Superior temporal gyrus (tissue), 1 donor: ENCODE results near the gene ZIC2.
"Not testable (repeated sequence)": the region's sequence is repeated elsewhere in the genome, so short reads cannot be mapped to it uniquely, and the experiment has no call there.

Experiments
- DNase-seq: peaks from one replicate; pipeline ENCODE4 v3.0.0-alpha.2; 2016; ENCODE audit errors: extremely low spot score

The ZIC2 gene

DNA sequence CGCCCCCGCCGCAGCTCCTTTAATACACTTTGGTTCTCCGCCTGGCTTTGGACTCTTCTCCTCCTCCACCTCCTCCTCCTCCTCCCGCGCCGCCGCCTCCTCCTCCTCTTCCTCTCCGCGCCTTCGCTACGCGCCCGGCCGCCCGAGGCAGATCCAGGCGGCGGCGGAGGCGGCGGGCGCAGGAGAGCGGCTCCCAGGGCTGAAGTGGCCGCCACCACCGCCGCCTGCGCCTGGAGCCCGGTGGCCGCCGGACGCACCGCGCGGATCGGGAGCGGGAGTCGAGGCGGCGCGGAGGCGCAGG lies at the start of gene ZIC2:
TSS of gene ZIC2 (plus strand) at position 50 of the 301 bp plus-strand sequence. CDS start 281 bp downstream, outside the sequence.
- no peak for DNase-seq

DNA sequence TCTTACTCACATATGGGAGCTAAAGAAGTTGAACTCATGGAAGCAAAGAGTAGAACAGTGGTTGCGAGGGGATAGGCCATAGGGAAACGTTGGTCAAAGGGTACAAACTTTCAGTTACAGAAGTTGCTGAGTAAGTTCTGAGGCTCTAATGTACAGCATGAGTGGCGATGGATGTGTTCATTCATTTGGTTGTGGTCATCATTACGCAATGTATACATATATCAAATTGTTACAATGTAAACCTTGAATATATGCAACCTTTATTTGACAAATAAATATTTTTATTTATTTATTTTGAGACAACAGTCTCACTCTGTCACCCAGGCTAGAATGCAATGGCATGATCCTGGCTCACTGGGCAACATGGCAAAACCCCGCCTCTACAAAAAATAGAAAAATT lies 48.7 kb upstream of the ZIC2 start:
- DNase-seq: no peak

DNA sequence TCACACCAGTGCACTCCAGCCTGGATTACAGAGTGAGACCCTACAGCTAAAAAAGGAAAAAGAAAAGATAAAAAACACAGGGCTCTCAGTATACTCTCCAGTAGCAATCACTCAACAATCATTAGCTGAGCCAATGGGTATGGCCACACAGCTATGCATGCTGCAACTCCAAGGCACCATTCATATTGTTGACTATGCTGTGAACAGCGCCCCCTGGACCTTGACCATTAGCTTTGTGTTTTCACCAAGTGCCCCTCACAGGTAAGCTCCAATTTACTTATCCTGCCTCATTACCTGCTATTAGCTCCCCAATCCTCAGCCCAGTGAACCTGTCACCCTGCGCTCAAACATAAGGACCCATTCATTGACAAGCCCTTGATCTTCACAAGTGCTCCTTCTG lies 45.8 kb upstream of the ZIC2 start:
- no peak for DNase-seq

DNA sequence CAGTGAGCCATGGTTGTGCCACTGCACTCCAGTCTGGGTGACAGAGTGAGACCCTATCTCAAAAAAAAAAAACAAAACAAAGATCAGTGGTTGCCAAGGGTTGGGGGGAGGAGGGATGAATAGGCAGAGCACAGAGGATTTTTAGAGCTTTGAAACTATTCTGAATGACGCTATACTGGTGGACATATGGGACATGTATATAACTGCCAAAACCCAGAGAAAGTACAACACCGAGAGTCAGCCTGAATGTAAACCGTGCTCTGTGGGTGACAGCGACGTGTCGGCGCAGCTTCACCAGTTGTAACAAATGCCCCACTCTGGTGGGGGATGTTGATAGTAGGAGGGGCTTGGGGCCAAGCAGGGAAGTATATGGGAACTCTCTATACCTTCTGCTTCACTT lies 42.9 kb upstream of the ZIC2 start:
- DNase-seq: no peak

DNA sequence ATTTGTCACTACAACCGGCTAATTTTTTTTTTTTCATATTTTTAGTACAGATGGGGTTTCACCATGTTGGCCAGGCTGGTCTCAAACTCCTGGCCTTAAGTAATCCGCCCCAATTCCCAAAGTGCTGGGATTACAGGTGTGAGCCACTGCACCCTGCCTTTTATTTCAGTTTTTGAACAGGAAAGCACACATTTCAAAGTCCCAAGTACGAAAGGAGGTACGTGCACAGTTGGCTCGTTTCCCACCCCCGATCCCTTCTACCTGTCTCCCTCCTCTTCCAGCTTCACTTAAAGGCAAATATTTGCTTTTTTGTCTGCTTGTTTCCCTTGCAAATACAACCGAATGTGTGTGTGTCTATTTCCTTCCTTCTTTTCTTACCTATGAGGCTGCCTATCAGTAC lies 40.5 kb upstream of the ZIC2 start:
- no peak for DNase-seq

DNA sequence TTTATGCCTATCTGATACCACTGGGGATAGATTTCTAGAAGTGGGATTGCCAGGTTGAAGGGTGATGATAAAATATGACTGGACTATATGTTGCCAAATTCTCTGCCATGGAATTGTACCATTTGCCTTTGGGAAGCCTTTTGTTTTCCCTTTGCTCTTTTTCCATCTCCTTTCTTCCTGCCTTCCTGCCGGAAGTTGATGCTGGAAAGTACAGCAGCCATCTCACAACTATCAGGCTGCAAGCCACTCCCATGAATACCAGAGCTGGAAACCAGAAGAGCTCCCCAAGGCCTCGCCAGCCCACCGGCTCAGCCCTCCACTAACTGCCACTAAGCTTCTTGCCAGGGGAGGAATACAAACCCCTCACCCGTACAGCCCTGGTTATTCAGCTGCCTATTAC lies 39.7 kb upstream of the ZIC2 start:
- DNase-seq: no peak

DNA sequence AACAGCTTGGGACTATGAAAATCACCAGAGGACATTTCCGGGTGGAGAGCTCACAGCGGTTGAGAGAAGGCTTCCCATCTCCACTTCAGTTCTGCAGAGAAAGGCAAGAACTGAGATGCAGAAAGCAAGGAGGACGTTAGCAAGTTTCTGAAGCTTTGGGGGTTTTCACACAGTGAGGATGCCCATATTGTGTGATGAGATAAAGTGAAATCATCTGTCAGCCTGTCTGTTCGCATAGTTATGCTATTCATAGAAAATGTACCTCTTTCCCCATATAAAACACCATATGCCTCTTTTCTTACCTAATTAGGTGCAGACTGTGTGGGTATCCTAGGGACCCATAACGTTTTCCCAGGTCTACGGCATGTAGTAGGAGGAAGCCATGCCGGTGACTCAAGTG lies 37.5 kb upstream of the ZIC2 start:
- DNase-seq: no peak

DNA sequence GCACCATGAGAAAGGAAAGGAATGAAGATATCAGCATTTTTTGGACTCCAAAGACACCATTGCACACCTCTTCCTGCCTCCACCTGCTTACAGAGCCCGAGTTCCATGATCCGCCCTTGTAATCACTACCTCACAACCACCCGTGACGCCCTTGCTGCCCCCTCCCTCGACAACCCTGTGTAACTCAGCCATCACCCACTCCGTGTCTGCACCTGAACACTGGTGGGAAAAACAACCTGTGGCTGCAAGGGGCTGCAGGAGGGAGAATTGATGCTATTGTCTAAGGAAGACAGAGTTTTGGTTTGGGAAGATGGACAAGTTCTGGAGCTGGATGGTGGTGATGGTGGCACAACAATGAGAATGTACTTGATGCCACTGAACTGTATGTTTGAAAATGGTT lies 37.0 kb upstream of the ZIC2 start:
- no peak for DNase-seq

DNA sequence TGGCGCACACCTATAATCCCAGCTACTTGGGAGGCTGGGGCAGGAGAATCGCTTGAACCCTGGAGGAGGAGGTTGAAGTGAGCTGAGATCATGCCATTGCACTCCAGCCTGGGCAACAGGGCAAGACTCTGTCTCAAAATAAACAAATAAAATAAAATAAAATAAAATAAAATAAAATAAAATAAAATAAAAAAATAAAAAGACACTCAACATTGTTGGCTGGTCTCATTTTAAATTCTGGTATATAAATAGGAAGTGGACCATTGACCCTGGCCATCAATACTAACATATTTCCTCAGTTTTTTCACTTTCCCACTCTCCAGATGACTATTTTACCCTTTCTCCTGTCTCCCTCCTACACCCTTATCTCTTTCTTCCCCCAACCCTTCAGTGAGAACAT lies 36.1 kb upstream of the ZIC2 start:
- DNase-seq: not testable (repeated sequence)

DNA sequence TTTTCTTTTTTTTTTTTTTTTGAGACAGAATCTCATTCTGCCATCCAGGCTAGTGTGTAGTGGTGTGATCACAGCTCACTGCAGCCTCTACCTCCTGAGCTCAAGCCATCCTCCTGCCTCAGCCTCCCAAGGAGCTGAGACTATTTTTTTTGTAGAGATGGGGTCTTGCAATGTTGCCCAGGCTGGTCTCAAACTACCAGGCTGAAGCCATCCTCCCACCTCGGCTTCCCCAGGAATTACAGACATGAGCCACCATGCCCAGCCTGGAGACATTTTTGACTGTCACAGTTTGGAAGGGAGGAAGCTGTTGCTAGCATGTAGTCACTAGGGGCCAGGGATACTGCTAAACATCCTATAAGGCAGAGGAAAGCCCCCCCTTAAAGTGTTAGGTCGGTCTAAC lies 33.9 kb upstream of the ZIC2 start:
- no peak for DNase-seq

DNA sequence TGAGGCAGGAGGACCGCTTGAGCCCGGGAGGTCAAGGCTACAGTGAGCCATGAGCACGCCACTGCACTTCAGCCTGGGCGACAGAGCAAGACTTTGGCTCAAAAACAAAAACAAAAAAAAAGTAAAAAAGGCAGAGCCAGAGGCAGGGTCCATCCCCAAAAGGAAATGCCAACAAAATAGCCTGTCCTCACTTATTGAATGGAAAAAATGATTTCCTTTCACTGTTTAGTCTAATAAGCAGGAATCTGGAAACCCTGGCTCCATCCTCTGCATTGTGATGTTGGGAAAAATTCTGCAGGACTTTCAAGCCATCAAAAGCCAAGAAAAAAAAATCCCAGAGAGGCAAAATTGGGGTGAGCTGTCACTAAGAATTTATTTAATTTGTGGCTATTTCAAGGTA lies 33.2 kb upstream of the ZIC2 start:
- DNase-seq: no peak

DNA sequence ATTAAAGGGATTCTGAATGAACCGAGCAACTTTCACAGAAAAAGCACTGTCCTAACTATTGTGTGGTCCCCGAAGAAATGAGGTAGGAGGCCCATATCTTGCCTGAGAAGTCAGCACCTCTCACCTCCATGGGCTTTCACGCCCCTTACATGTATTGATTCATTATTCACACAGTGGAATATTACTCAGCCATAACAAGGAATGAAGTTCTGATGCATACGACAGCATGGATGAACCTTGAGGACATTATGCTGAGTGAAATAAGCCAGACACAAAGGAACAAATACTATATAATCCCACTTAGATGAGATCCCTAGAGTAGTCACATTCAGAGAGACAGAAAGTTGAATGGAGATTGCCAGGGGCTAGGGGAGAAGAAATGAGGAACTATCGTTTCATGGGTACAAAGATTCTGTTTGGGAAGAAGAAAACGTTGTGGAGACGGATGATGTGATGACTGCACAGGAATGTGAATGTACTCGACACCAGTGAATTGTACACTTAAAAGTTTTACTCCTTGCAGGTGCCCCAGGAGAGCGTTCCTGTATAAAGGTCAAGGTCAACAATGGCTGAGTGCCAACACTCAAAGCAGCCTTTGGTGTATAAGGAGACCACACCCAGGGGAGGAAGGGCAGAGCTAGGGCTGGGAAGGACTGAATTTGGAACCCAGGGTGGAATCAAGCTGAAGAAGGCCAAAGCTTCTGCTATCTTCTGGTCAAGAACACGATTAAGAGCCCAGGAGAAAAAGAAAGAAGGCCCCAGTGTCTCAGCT lies 32.5 kb upstream of the ZIC2 start:
- DNase-seq: no peak

DNA sequence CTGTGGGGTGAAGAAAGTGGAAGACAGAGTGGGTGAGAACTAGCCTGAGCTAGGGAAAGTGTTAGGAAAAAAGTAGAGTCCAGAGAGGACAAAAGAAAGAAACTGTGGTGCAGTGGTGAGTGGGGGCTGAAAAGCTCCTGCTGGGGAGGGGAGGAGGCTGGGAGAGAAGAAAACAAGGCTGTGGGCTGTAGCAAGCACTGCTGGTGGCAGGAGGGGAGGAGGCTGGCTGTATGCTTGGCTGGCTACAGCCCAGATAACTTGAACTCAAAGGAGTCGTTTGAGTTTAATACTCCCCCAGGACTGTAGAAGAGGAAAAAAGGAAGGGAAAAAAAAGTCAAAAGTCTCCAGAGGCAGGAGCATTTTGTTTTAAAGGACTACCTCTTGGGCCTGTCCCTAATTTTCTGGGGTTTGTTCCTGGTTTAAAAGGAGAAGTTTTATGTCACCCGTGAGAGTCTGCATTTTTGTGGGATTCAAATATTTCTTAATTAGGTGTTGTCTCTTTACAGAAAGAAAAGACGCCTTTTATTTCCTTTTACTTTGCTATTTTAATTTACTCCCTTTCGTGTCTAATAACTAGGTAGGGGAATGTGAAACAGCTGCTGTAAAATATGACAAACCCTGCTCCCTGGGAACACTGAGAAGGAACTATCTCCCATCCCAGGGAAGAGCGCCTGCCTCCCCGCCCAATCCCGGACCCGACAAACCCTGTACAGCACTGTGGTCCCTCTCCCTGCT lies 31.7 kb upstream of the ZIC2 start:
- DNase-seq: no peak

DNA sequence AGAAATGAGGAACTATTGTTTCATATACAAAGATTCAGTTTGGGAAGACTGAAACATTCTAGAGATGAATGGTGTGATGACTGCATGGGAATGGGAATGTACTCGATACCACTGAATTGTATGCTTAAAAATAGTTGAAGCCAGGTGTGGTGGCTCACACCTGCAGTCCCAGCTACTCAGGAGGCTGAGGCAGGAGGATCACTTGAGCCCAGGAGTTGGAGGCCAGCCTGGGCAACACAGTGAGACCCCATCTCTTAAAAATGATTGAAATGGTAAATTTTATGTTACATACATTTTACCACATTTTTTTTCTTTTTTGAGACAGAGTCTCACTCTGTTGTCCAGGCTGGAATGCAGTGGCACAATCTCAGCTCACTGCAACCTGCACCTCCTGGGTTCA lies 29.9 kb upstream of the ZIC2 start:
- DNase-seq: not testable (repeated sequence)

DNA sequence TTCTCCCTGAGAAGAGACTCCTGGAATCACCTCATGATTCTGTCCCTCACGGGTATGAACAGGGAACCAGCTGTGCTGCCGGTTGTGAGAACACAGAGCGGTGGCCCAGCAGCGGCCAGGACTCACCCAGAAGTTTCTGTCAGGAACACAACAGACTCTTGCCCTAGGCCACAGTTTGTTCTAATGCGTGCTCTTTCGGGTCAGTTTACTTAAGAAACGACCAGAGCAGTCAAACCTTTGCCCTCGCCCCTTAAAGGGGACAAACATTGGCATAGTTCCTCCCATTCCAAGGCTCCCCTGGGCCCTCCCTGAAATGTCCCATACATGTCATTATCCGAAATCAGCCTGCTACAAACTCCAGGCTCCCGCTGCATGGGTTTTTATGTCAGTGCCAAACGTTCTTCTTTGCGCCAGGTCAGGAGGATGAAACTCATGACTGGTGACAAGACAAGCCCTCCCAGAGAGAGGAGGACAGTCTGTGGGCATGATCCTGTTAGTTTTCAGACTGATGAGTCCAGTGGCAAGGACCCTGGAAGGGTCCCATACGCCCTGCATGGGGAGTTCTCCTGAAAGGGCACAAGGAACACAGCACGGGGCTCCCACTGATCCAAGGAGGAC lies 28.3 kb upstream of the ZIC2 start:
- DNase-seq: no peak

DNA sequence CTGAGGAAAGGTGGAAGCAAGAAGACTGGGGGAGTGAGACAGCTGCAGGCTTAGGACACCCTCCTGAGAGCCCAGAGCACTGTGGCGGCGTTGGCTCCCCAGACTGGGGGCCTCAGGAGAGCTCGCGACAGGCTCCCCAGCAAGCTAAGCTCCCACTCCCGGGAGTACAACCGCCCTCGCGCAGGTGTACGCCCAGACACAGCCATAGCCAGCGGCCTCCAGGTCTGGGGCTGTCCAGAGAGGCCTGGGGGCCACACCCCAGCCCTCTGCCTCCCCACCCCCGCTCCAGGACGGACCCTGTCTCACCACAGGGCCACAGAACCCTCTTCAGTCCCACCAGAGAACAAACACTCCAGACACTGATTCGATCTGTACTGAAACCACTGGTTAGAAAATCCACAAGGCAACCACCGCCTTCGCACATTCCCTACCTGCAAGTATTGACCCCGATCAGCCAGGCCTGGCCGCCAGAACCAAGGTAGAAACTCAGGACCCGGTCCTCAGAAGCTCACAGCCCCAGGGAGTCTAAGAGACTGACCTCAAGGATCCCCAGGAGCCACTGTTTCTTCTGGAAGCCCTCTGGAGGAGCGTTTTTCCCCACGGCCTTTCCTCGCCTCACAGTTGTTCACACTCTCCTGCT lies 26.4 kb upstream of the ZIC2 start:
- DNase-seq: no peak

DNA sequence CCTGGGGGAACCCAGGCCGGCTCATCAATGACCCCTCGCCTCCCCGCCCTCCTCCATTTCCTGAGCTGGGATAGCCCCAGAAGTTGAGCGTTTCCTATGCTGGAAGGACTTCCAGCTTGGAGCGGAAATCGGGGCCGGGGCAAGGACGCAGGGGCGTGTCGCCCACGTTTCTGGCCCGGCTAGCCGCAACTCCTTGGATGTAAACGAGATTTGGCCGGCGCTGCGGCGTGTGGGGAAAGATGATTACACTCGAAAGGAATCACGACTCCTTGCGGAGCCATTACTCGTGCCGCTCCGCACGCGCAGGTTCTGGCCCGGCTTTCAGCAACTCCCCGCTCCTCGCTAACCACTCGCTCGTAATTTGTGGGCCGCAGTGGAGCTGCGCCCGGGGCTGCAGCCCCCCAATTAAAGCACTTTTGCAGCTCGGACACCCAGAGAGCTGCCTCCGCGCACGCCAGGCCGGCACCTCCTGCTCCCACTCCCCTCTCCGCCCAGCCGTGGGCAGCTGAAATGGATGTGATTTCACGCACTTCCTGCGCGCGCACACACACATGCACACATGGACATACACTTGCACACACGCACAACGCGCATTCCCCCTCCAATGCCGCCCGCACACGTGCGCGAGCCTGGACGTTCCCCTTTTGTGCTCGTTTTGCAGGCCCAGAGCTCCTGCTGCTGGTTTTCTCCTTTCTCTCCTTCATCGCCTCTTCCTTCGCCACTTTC lies 25.7 kb upstream of the ZIC2 start:
- DNase-seq: no peak

DNA sequence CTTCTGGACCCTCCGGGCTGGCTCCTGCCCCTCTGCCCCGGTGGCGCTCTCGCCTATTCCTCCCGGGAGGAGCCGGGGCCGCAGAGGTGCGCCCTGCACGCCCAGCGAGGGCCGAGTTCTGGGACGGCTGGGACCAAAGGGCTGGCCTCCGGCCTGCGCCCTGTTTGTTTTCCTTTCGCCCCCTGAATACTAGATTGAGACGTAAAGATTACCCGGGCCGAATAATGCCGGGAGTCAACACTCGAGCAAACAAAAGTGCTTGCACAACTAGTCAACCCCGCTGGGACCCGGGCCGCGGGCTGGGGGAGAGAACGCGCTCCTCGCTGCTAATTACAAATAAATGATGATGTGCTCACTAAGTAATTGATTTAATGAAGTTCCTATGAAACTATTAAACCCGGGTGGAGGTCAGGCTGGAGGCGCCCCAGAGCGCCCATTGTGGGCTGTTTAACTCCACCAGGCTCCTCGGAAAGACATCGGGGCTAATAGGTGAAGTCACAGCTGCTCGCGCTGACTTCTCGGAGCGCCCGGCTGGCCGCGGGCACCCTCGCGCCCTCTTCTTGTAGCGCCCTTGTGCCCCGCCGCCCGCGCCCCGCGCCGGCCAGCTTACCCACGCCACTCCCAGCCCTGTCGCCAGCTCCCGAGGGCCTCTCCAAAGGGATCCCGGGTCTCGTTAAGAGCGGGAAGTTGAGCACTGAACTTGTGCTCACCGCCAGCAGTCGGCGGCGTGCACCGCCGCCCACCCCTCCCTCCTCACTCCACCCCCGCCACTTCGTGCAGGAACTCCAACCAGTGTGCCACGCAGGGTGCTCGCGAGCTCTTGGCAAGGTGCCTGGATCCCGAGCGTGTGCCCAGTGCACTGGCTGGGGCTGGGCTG lies 24.9 kb upstream of the ZIC2 start:
- no peak for DNase-seq

DNA sequence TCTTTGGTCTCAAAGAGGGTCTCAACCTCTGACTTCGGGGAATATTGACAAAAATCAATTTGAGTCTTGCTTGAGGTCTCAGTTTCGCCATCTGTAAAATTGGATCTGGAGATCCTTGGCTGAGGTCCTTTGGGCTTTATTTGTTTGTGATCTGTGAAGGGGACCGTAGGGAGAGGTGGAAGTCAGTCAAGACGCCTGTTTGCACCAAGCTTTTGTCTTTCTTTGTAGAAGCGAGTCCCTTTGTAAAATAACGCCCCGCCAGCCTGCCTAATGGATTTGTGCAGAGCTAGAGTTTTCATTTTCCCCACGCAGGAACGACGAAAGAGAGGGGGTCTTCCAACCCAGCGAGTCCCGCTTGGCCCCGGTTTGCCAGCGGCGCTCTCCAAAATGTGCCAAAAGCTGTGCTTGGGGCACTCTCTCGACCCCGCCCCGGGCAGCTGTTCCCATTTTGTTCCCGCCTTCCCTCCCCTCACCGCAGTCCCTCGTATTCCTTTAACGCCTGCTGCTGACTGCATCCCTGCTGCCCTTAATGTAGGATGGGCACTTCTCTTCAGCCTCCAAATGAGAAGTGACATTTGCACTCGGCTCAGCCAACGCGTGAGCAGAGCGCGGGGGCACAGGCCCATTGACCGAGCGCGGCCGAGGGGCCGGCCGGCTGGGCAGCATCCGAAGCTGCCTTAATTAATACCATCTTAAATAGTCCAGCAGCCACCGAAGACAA lies 23.0 kb upstream of the ZIC2 start:
- no peak for DNase-seq

DNA sequence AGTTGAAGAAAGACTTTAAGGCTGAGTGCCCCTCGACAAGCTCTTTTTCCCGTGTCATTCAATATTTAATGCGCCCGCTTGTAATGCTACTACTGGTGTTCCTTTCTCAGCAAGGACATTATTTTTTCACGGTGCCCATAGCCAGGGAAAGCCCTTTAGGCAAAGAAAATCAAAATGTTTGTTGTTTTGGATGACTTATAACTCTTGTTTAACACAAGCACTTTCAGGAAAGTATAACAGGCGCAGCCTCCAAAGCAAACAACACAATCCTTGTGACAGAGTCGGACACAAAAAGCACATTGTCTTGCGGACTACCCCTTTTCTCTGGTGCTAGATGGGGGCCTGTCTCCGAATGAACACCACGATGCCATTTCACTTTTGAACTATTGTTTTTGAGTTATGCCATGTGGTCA lies 22.5 kb upstream of the ZIC2 start:
- DNase-seq: peak; percentile 81
